Body of pancreas (tissue), 4 donors: ENCODE measurements around the gene LMO7. TPM values are rescaled to one million over a fixed set of nuclear protein-coding genes. Genes with fewer than 3 reads are reported as not detected.
"Not testable (repeated sequence)": the region's sequence is repeated elsewhere in the genome, so short reads cannot be mapped to it uniquely, and the experiment has no call there.

Experiments used
- ATAC-seq: fragments of 150-250 bp; one replicate; pipeline ENCODE4 v1.9.1; 2016
- DNase-seq, 4 donors: peaks; one replicate each; pipeline ENCODE4 v3.0.0-alpha.2; 2019
- H3K27ac ChIP-seq, 4 donors: fragments of 200-600 bp; sonication (generic); 1 replicate in 3 of 4; 2 replicates in 1 of 4; pipeline versions ENCODE4 v1.5.1 to v1.6.1; 2016 to 2019; ENCODE audit warnings: mild to moderate bottlenecking in 1 of 4, mixed read lengths in 1 of 4, moderate library complexity in 1 of 4
- H3K27me3 ChIP-seq, 2 donors: fragments of 200-600 bp; sonication (generic); one replicate each; pipeline ENCODE4 v1.6.0; 2016; ENCODE audit warnings: mild to moderate bottlenecking in 1 of 2
- H3K36me3 ChIP-seq, 2 donors: fragments of 200-600 bp; sonication (generic); replicated peaks in 1 of 2; 2 replicates each; pipeline ENCODE4 v1.5.1; 2016; ENCODE audit warnings: low read depth in 2 of 2; ENCODE audit not compliant: insufficient read depth in 1 of 2
- H3K4me1 ChIP-seq: fragments of 200-600 bp; sonication (generic); one replicate; pipeline ENCODE4 v1.6.0; 2016
- H3K4me3 ChIP-seq, 2 donors: fragments of 200-600 bp; sonication (generic); 1 replicate in 1 of 2; 2 replicates in 1 of 2; pipeline ENCODE4 v1.5.1; 2016 to 2019
- H3K9me3 ChIP-seq, 3 donors: fragments of 200-600 bp; sonication (generic); 1 replicate in 2 of 3; 2 replicates in 1 of 3; pipeline ENCODE4 v1.5.1; 2016
- POLR2A ChIP-seq, 3 donors: fragments of 450-650 bp; IDR thresholded peaks; one replicate each; pipeline ENCODE4 v1.6.1; 2016; ENCODE audit warnings: antibody characterized with exemption in 3 of 3, mild to moderate bottlenecking in 2 of 3
- WGBS, 2 donors: methylation state at CpG; one replicate each; pipeline ENCODE4 v1.1.5; 2017; 5-methylcytosine and 5-hydroxymethylcytosine counted together
- intact Hi-C: fragments of 100-400 bp; cut with DNase I; formaldehyde crosslinking; loops from one replicate; pipeline ENCODE4 v1.15.1; 2023
- total RNA-seq, 2 donors: library from RNA; depleted of rRNA; stranded (reverse); fragments of >200 nt; gene quantifications; one replicate each; pipeline ENCODE4 v1.1.0, GENCODE V29; 2016
- TF ChIP-seq, protein P1 (sequence below), 7 experiments: fragments of 450-650 bp in 4 of 7; fragments of 200-600 bp in 3 of 7; sonication (generic) in 3 of 7; IDR thresholded peaks; one replicate each; pipeline ENCODE4 v1.5.1; 2016 to 2019; ENCODE audit warnings: antibody characterized with exemption in 7 of 7

LMO7 gene
- total RNA-seq, 2 donors from 2014 or later: 50.6 to 56.0 TPM

DNA sequence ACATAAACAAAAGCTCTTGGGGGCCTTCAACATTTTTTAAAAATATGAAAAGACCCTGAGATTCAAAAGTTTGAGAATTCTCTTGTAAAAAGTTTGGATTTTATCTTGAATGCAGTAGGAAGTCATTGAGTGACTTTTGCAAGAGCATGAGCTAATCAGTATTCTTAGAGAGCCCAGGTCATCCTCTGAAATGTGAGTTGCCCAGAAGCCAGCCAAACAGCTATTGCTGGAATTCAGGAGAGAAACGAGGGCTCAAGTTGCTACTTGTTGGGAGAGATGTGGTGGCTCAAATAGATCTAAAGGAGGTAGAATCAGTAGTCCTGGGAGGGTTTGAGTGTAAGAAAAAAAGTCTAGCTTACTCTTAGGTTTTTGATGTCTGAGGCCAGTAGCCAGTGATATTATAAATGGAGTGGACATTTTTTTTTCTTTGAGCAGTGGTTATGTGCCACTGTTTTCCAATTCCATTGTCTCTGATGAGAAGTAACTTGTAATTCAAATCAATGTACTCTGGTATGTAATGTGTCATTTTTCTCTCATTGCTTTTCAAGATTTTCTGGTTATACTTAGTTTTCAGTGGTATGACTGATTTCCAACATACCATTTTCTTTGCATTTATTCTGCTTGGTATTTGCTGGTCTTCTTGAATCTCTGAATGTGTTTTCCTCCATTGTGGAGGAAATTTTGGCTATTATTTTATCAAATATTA, 30.7 kb downstream of the LMO7 start:
- no peaks in the 10 kb centered on the region for H3K9me3 ChIP-seq
- no peak overlapping the region for H3K27ac ChIP-seq
- TF ChIP-seq, protein P1, sequence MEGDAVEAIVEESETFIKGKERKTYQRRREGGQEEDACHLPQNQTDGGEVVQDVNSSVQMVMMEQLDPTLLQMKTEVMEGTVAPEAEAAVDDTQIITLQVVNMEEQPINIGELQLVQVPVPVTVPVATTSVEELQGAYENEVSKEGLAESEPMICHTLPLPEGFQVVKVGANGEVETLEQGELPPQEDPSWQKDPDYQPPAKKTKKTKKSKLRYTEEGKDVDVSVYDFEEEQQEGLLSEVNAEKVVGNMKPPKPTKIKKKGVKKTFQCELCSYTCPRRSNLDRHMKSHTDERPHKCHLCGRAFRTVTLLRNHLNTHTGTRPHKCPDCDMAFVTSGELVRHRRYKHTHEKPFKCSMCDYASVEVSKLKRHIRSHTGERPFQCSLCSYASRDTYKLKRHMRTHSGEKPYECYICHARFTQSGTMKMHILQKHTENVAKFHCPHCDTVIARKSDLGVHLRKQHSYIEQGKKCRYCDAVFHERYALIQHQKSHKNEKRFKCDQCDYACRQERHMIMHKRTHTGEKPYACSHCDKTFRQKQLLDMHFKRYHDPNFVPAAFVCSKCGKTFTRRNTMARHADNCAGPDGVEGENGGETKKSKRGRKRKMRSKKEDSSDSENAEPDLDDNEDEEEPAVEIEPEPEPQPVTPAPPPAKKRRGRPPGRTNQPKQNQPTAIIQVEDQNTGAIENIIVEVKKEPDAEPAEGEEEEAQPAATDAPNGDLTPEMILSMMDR (IDR thresholded peaks at IDR 0.05): no peak
- TF ChIP-seq POLR2A (IDR thresholded peaks at IDR 0.05): no peak
- intact Hi-C loops: no loop called here
- no peak overlapping the region for H3K4me3 ChIP-seq
- no peaks in the 10 kb centered on the region for H3K36me3 ChIP-seq
- no peaks in the 10 kb centered on the region for H3K27me3 ChIP-seq
- peaks cover 11% of the 10 kb centered on the region for H3K4me1 ChIP-seq
- WGBS, 2 donors: 57 to 64% methylated on average over 1 of the region's 1 CpG
- no peak for ATAC-seq
- DNase-seq: no peak

DNA sequence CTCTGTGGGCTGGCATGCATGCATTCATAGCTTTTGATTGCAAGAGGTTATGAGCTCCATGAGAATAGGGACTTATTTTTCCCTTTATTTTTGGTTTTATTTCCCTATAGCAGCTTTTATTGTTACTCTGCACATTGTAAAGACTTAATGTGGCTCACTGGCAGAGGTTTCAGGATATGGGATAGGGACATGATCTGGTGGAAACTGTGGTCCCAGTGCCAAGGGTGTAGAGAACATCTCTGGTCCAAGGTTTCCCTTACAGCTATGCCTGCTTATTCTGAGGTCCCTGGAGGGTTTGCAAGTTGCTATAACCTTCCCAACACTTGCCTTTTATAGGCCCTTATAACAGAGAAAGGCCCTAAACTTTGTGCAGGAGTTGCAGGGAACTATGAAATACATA, 33.6 kb downstream of the LMO7 start:
- Histone ChIP-seq H3K27me3 (no peaks in the 10 kb centered on the region), H3K9me3 (no peaks in the 10 kb centered on the region), H3K36me3 (no peaks in the 10 kb centered on the region), H3K4me3 (no peak overlapping the region), H3K4me1 (no peaks in the 10 kb centered on the region), H3K27ac (no peak overlapping the region)
- ATAC-seq (no peak), DNase-seq (no peak)
- TF ChIP-seq, protein P1 (IDR thresholded peaks at IDR 0.05): no peak
- no peak for TF ChIP-seq POLR2A (IDR thresholded peaks at IDR 0.05)
- intact Hi-C loops: no loop called here

DNA sequence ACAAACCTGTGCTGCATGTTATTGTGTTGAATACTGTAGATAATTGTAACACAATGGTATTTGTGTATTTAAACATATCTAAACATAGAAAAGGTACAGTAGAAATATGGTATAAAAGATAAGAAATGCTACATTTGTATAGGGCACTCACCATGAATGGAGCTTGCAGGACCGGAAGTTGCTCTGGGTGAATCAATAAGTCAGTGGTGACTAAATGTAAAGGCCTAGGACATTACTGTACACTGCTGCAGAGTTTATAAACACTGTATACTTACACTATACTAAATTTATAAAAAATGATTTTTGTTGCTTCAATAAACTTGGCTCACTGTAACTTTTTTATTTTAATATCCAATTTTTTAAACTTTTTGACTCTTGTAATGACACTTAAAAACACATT, 34.4 kb downstream of the LMO7 start:
- no peaks in the 10 kb centered on the region for H3K27me3 ChIP-seq
- no peak overlapping the region for H3K27ac ChIP-seq
- DNase-seq: no peak
- TF ChIP-seq POLR2A (IDR thresholded peaks at IDR 0.05): no peak
- TF ChIP-seq, protein P1 (IDR thresholded peaks at IDR 0.05): no peak
- intact Hi-C loops: no loop called here
- no peaks in the 10 kb centered on the region for H3K9me3 ChIP-seq
- 82 to 86% methylated on average over 1 of the region's 1 CpG for WGBS, 2 donors
- no peak overlapping the region for H3K4me3 ChIP-seq
- H3K36me3 ChIP-seq: no peaks in the 10 kb centered on the region
- ATAC-seq: no peak
- no peaks in the 10 kb centered on the region for H3K4me1 ChIP-seq

DNA sequence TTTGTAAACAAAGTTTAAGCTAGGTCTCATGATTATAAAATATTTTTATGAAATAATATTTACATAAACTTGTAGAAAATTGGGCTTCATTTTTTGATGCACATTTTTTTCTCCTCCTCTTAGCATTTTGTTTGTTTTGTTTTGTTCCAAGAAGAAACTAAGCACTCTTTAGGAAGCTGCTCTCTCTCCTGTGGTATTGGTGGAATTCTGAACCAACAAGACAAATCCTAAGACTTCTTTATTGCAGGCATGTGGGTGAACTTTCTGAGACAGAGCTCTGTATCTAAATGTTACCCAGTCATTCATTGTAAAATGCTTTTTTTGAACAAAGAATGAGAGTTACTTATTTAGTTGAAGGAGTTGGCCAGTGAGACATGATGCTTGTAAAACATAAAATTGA, 39.3 kb downstream of the LMO7 start:
- Histone ChIP-seq H3K27me3 (no peaks in the 10 kb centered on the region), H3K4me1 (no peaks in the 10 kb centered on the region), H3K36me3 (no peaks in the 10 kb centered on the region), H3K9me3 (no peaks in the 10 kb centered on the region), H3K4me3 (no peak overlapping the region), H3K27ac (no peak overlapping the region)
- DNase-seq (no peak), ATAC-seq (no peak)
- intact Hi-C loops: no loop called here
- no peak for TF ChIP-seq POLR2A (IDR thresholded peaks at IDR 0.05)
- TF ChIP-seq, protein P1 (IDR thresholded peaks at IDR 0.05): no peak

DNA sequence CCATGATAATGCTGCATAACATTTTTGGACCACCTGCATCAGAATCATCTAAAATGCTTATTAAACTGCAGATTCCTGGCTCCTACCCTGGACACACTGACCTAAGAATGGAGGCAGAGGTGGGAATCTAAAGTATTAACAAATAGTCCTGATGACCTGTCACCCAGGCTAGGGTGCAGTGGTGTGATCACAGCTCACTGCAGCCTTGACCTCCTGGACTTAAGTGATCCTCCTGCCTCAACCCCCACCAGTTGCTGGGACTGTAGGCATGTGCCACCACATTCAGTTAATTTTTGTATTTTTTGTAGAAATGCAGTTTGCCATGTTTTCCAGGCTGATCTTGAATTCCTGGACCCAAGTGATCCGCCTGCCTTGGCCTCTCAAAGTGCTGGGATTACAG, 43.3 kb downstream of the LMO7 start:
- Histone ChIP-seq H3K9me3 (no peaks in the 10 kb centered on the region), H3K27ac (no peak overlapping the region), H3K4me1 (no peaks in the 10 kb centered on the region), H3K4me3 (no peak overlapping the region), H3K36me3 (no peaks in the 10 kb centered on the region), H3K27me3 (no peaks in the 10 kb centered on the region)
- intact Hi-C loops: no loop called here
- no peak for TF ChIP-seq POLR2A (IDR thresholded peaks at IDR 0.05)
- TF ChIP-seq, protein P1 (IDR thresholded peaks at IDR 0.05): no peak
- ATAC-seq (no peak), DNase-seq (no peak)
- 94 to 100% methylated on average over 1 of the region's 1 CpG for WGBS, 2 donors

DNA sequence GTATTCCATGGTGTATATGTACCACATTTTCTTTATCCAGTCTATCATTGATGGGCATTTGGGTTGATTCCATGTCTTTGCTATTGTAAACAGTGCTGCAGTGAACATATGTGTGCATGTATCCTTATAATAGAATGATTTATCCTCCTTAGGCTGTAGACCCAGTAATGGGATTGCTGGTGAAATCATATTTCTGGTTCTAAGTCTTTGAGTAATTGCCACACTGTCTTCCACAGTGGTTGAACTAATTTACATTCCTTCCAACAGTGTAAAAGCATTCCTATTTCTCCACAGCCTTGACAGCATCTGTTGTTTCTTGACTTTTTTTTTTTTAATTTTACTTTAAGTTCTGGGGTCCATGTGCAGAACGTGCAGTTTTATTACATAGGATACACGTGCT, 44.1 kb downstream of the LMO7 start:
- ATAC-seq, H3K27me3 ChIP-seq, DNase-seq, H3K27ac ChIP-seq, H3K9me3 ChIP-seq, H3K36me3 ChIP-seq, H3K4me3 ChIP-seq, H3K4me1 ChIP-seq: not testable (repeated sequence)
- 82 to 94% methylated on average over 2 of the region's 2 CpGs for WGBS, 2 donors
- intact Hi-C loops: loop anchor here (10.0 kb wide), 1 partner anchor 795 kb away; no protein-coding TSS in a partner anchor
